SK-N-MC (cell line): ENCODE data around the gene FBXL17.

ENCODE experiments used
- EZH2 ChIP-seq: fragments of 200-600 bp; sonication (generic); IDR thresholded peaks from one replicate; pipeline ENCODE4 v1.6.1; 2017; ENCODE audit warnings: antibody characterized with exemption
- POLR2AphosphoS5 ChIP-seq: IDR thresholded peaks from 2 replicates; pipeline ENCODE4 v1.6.1; 2012; ENCODE audit warnings: mild to moderate bottlenecking, low read depth, low read length, borderline replicate concordance

GRCh38 chr5:107975568-107975967, 406.3 kb downstream of the FBXL17 start:
- TF ChIP-seq EZH2, result no peak
- no peak for TF ChIP-seq POLR2AphosphoS5
